HG03571 (cell line): ENCODE results near the gene ZSWIM1.
A peak's percentile ranks its signal among the peaks of the same experiment; 100 is the strongest.
"Not testable (repeated sequence)": the region's sequence is repeated elsewhere in the genome, so short reads cannot be mapped to it uniquely, and the experiment has no call there.

Experiments used
- ATAC-seq: cut with Tn5 transposase; IDR thresholded peaks from one replicate; pipeline ENCODE4 v1.9.1; 2021; ENCODE audit not compliant: unreplicated experiment

Gene ZSWIM1

DNA sequence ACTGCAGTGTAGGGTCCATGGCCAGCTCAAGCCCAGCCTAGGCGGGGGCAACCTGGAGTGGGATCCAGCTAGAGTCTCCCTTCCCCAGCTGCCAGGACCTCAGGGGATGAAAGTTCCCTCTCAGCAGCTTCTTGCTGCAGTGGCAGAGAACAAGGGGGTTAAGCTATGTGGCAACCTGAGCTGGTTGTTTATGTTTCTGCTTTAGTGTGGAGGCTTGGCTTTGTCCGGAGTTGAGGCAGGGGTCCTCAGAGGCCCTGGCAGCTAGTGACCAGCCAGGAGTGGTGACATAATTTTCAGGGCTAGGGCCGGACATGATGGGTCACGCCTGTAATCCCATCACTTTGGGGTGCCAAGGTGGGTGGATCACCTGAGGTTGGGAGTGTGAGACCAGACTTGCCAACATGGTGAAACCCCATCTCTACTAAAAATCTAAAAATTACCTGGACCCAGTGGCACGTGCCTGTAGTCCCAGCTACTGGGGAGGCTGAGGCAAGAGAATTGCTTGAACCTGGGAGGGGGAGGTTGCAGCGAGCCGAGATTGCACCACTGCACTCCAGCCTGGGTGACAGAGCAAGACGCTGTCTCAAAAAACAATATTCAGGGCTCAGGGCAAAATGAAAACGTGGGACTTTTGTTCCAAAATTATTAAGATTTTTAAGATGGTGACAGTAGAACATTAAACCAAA, 44.9 kb downstream of the ZSWIM1 start:
- ATAC-seq = no peak

DNA sequence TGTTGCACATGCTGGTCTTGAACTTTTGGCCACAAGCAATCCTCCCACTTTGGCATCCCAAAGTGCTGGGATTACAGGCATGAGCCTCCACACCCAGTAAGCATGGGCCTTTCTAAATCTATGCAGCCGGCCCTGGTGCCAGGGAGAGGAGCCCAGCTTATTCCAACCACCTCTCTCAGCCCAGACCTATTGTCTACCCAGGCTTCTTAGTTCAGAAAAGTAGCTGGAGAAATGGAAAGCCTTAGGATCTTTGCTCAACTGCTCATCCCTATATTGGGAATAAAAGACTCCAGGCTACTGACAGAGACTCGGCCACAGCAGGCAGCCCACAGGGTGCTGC, 45.7 kb downstream of the ZSWIM1 start:
- no peak for ATAC-seq

DNA sequence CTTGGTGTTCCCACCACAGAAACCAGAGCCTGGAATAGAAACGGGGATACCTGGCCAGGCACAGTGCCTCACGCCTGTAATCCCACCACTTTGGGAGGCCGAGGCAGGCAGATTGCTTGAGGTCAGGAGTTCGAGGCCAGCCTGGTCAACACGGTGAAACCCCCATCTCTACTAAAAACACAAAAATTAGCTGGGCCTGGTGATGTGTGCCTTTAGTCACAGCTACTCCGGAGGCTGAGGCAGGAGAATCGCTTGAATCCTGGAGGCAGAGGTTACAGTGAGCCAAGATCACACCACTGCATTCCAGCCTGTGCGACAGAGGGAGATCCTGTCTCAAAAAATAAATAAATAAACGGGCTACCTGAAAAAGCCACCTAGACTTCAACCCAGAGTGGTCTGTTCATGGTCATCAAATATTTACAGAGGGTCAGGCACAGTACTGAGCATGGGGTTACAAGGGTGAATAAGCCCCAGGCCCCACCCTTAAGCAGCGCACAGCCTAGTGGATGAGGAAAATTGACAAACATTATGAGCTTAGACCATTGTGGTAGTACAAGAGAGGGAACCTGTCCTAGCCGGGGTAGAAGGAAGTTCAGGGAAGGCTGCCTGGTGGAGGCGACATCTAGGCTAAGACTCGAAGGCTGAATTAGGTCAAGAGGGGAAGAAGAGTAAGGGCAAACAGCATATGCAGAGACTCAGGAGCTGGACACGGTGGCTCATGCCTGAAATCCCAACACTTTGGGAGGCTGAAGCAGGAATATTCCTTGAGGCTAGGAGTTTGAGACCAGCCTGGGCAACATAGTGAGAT, 46.2 kb downstream of the ZSWIM1 start:
- no peak for ATAC-seq

- ATAC-seq = not testable (repeated sequence)
Observed at GRCh38 chr20:45931680-45932079, 50.7 kb downstream of the ZSWIM1 start.

- ATAC-seq = no peak
Observed at GRCh38 chr20:45933266-45934045, 52.4 kb downstream of the ZSWIM1 start.

DNA sequence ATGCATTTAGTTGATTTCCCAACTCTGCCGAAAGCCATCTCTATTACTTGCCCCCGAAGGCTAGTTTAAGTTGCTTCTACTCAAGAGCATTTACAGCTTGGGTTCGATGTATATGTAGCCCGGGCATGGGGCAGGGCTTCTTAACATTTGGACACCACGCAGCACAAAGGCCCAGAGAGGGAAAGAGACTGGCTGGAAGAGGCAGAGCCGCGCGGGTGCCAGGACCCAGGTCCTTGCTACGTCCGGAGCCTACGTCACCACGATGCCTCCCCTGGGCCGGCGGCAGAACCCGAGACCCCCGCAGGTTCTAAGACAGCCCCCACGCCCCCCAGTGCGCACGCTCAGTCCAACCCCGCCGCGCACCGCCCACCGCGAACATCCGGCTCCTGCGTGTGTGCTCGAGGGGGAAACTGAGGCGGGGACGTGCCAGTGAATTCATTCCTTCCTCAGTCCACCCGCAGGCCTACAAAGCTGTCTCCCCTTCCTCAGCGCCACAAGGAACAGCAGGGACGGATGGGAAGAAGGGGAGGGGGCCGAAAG, 53.1 kb downstream of the ZSWIM1 start:
- peak; percentile 19 for ATAC-seq
